Measurements from ENCODE around the gene SLC25A53. TPM values are rescaled to one million over a fixed set of nuclear protein-coding genes. Genes with fewer than 3 reads are reported as not detected.
A peak's percentile ranks its signal among the peaks of the same experiment; 100 is the strongest.

The SLC25A53 gene
- polyA plus RNA-seq, 1 donor from 2014 or later, result 6.6 TPM

DNA sequence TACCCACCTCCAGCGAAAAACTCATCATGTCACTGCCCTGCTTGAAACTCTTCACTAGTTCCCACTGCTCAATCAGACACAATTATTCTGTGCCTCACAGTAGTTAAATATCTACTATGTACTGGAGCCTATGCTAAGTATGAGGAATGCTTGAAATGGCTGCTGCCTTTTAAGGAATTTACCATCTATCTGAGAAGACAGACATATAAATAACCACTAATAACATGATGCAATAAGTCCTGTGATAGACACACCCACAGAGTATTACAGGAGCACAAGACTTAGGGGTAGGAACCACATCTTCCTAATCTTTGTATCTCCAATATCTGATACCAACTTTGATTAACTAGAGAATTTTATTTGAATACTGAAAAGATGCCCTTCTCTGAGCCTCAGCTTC lies 21.1 kb downstream of the SLC25A53 start:
- Histone ChIP-seq H4K20me1 (ENCODE audit: insufficient read depth) (no peaks in the 10 kb centered on the region), H3K36me3 (ENCODE audit: insufficient read depth, low read length) (no peaks in the 10 kb centered on the region), H3F3A (ENCODE audit: insufficient read depth, low read length, poor library complexity, severe bottlenecking) (no peaks in the 10 kb centered on the region), H3K27me3 (ENCODE audit: insufficient read depth, low read depth, low read length) (no peaks in the 10 kb centered on the region), H2AFZ (ENCODE audit: low read depth, low read length) (no peak overlapping the region), H3K4me3 (ENCODE audit: low read length) (no peak overlapping the region), H3K9ac (ENCODE audit: low read length) (no peak overlapping the region), H3K79me2 (replicated peaks; ENCODE audit: insufficient read depth, low read length) (no peaks in the 10 kb centered on the region), H3K9me2 (ENCODE audit: insufficient read depth, low read length) (no peaks in the 10 kb centered on the region), H3K27ac (ENCODE audit: low read length) (peak overlapping the region; percentile 49), H3K9me3 (ENCODE audit: low read length) (no peaks in the 10 kb centered on the region), H3K4me2 (ENCODE audit: low read length) (no peak overlapping the region)
- TF ChIP-seq EZH2 (IDR thresholded peaks at IDR 0.05; ENCODE audit: borderline replicate concordance, insufficient read depth, low read length, poor library complexity, severe bottlenecking), result no peak
- TF ChIP-seq TAF1 (IDR thresholded peaks at IDR 0.05; ENCODE audit: low read depth), result no peak
- no peak for TF ChIP-seq SMC3 (conservative IDR thresholded peaks at IDR 0.05; ENCODE audit: poor library complexity)

DNA sequence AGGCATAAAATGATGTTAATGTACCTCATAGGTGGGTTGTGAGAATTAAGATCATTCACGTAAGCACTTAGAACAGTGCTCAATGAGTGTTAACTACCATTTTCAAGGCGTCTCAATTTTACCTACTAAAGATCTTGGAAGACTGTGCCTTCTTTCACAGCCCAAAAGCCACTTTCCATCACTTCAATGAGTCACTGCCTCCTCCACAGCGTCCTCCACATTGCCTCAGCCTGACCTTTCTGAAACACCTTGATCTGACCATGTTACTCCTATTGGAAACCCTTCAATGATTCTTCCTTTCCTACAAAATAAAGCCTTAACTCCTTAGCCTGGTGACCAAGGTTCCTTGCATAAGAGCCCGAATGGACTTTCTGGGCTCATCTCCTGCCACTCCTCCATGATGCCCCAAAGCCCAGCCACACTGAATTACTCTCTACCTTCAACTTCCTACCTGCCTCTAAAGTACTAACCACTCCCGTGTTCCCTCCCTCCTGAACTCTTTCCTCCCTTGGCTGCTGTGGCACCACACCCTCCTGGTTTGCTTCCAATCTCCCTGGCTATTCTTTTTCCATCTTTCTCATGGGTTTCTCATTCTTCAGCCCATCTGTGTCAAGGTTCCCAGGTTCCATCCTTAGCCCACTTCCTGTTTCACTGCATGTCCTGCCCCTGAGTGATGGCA lies 22.1 kb downstream of the SLC25A53 start:
- Histone ChIP-seq H3K27me3 (ENCODE audit: insufficient read depth, low read depth, low read length) (no peaks in the 10 kb centered on the region), H3K9me3 (ENCODE audit: low read length) (no peaks in the 10 kb centered on the region), H3K9ac (ENCODE audit: low read length) (no peak overlapping the region), H3K9me2 (ENCODE audit: insufficient read depth, low read length) (no peaks in the 10 kb centered on the region), H3K27ac (ENCODE audit: low read length) (no peak overlapping the region), H2AFZ (ENCODE audit: low read depth, low read length) (no peak overlapping the region), H3K4me3 (ENCODE audit: low read length) (no peak overlapping the region), H3F3A (ENCODE audit: insufficient read depth, low read length, poor library complexity, severe bottlenecking) (no peaks in the 10 kb centered on the region), H4K20me1 (ENCODE audit: insufficient read depth) (no peaks in the 10 kb centered on the region), H3K36me3 (ENCODE audit: insufficient read depth, low read length) (no peaks in the 10 kb centered on the region), H3K79me2 (replicated peaks; ENCODE audit: insufficient read depth, low read length) (no peaks in the 10 kb centered on the region), H3K4me2 (ENCODE audit: low read length) (no peak overlapping the region)
- TF ChIP-seq, protein P1, sequence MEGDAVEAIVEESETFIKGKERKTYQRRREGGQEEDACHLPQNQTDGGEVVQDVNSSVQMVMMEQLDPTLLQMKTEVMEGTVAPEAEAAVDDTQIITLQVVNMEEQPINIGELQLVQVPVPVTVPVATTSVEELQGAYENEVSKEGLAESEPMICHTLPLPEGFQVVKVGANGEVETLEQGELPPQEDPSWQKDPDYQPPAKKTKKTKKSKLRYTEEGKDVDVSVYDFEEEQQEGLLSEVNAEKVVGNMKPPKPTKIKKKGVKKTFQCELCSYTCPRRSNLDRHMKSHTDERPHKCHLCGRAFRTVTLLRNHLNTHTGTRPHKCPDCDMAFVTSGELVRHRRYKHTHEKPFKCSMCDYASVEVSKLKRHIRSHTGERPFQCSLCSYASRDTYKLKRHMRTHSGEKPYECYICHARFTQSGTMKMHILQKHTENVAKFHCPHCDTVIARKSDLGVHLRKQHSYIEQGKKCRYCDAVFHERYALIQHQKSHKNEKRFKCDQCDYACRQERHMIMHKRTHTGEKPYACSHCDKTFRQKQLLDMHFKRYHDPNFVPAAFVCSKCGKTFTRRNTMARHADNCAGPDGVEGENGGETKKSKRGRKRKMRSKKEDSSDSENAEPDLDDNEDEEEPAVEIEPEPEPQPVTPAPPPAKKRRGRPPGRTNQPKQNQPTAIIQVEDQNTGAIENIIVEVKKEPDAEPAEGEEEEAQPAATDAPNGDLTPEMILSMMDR (IDR thresholded peaks at IDR 0.05; ENCODE audit: poor library complexity, severe bottlenecking), result no peak
- TF ChIP-seq TAF1 (IDR thresholded peaks at IDR 0.05; ENCODE audit: low read depth), result no peak
- no peak for TF ChIP-seq EP300 (conservative IDR thresholded peaks at IDR 0.05; ENCODE audit: poor library complexity, severe bottlenecking)
- TF ChIP-seq EZH2 (IDR thresholded peaks at IDR 0.05; ENCODE audit: borderline replicate concordance, insufficient read depth, low read length, poor library complexity, severe bottlenecking), result no peak
- TF ChIP-seq POLR2AphosphoS5 (IDR thresholded peaks at IDR 0.05), result no peak
- TF ChIP-seq SMC3 (conservative IDR thresholded peaks at IDR 0.05; ENCODE audit: poor library complexity), result no peak
- no peak for TF ChIP-seq RAD21 (conservative IDR thresholded peaks at IDR 0.05)
- TF ChIP-seq, protein P2, sequence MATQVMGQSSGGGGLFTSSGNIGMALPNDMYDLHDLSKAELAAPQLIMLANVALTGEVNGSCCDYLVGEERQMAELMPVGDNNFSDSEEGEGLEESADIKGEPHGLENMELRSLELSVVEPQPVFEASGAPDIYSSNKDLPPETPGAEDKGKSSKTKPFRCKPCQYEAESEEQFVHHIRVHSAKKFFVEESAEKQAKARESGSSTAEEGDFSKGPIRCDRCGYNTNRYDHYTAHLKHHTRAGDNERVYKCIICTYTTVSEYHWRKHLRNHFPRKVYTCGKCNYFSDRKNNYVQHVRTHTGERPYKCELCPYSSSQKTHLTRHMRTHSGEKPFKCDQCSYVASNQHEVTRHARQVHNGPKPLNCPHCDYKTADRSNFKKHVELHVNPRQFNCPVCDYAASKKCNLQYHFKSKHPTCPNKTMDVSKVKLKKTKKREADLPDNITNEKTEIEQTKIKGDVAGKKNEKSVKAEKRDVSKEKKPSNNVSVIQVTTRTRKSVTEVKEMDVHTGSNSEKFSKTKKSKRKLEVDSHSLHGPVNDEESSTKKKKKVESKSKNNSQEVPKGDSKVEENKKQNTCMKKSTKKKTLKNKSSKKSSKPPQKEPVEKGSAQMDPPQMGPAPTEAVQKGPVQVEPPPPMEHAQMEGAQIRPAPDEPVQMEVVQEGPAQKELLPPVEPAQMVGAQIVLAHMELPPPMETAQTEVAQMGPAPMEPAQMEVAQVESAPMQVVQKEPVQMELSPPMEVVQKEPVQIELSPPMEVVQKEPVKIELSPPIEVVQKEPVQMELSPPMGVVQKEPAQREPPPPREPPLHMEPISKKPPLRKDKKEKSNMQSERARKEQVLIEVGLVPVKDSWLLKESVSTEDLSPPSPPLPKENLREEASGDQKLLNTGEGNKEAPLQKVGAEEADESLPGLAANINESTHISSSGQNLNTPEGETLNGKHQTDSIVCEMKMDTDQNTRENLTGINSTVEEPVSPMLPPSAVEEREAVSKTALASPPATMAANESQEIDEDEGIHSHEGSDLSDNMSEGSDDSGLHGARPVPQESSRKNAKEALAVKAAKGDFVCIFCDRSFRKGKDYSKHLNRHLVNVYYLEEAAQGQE (IDR thresholded peaks at IDR 0.05; ENCODE audit: borderline replicate concordance), result no peak
- TF ChIP-seq MXI1 (conservative IDR thresholded peaks at IDR 0.05; ENCODE audit: poor library complexity, severe bottlenecking), result no peak

All from neural cell (in vitro differentiated cells).